A172 (cell line): ENCODE measurements around the gene RIMKLB. TPM values are rescaled to one million over a fixed set of nuclear protein-coding genes. Genes with fewer than 3 reads are reported as not detected.
"Not testable (repeated sequence)": the region's sequence is repeated elsewhere in the genome, so short reads cannot be mapped to it uniquely, and the experiment has no call there.

Experiments used
- DNase-seq: peaks from one replicate; pipeline ENCODE4 v3.0.0-alpha.2; 2015; ENCODE audit warnings: low spot score
- total RNA-seq: library from RNA; depleted of rRNA; stranded (reverse); fragments of >200 nt; shearing (Covaris generic); gene quantifications from 2 replicates; pipeline ENCODE4 v1.2.3, GENCODE V29; 2014; rRNA removed

Gene RIMKLB
- total RNA-seq, 1 experiment from 2014 or later: 18.7 TPM

DNA sequence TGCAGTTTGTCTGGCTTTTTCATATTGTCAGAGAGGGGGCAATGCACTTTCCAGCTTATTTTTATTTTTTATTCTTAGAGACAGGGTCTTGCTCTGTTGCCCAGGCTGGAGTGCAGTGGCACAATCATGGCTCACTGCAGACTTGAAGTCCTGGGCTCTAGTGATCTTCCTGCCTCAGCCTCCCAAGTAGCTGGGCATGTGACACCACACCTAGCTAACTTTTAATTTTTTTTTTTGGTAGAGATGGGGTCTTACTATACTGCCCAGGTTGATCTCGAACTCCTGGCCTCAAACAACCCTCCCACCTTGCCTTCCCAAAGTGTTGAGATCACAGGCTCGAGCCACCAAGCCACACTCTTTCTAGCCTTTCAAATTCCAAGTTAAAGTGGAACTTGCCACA is 120.7 kb downstream of the RIMKLB start:
- DNase-seq: no peak

- no peak for DNase-seq
Measured at GRCh38 chr12:8819666-8819980, 121.8 kb downstream of the RIMKLB start.

DNA sequence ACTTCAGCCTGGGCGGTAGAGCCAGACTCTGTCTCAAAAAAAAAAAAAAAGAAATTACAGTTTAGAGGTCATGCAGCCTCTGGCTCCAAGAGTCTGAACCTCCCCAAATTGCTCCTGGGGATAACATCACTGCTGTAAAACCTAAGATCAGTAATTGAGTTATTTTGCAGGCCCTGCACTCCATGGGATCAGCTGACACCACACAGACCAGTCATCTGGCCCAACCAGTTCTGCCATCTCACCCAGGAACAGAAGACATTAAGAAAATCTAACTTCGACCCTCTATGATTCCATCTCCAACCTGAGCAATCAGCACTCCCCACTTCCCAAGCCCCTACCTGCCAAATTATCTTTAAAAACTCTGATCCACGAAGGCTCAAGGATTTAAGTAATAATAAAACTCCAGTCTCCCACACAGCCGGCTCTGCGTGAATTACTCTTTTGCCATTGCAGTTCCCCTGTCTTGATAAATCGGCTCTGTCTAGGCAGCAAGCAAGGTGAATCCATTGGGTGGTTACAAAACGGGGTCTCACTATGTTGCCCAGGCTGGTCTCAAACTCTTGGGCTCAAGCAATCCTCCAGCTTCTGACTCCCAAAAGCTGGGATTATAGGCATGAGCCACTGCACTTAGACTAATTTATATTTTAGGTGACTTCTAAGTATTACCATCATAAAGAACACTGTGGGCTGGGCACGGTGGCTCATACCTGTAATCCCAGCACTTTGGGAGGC is 123.1 kb downstream of the RIMKLB start:
- DNase-seq: not testable (repeated sequence)

GRCh38 chr12:8821591-8821990 is 123.8 kb downstream of the RIMKLB start:
- no peak for DNase-seq

DNA sequence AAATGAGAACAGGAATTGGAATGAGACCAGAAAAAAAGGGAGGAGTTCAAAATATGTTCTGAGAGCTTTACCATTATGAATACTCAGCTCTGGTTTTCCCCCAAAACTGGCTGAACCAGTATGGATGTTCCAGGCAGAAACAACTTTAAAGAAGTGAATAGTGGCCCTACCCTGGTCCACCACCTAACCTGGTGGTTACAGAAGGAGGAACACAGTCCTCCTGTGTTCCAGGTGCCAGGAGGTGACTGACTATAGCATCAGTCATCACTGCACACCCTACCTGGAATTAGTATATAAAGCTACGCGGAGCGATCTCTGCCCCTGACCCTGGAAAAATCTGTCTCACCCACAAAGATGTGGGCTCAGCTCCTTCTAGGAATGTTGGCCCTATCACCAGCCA is 124.5 kb downstream of the RIMKLB start, which contains the start of gene A2ML1:
Gene A2ML1, plus strand, starts transcription at position 324 of the 400 bp plus-strand sequence. Its CDS starts 31 bp downstream, at position 355.
- no peak for DNase-seq

DNA sequence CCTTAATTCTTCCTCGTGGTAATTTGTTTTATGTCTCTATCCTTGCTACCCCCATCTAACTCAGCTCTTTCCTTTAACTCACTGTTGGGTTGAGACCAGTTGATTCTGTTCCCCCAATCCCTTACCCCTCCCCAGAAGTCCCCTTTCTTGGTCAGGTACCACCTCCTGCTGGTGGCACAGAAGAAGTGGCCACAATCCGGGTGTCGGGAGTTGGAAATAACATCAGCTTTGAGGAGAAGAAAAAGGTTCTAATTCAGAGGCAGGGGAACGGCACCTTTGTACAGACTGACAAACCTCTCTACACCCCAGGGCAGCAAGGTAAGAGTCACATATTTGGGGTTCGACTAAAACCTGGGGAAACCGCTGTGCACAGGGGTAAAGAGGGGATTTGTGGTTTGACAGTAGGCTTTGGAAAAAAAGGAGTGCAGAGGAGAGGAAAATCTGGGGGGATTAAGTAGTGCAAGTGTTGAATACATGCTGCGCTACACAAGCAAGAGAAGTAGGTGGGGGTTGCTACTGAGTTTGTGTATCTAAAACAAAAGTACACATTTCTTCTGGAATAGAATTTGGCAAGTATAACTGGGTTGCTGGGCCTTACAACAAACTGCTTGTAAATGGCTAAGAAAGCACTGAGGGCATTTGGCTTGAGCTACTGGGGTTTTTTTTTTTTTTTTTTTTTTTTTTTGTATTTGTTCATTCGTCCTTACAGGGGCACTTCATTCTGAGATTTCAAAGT is 125.9 kb downstream of the RIMKLB start:
- peak; percentile 1 for DNase-seq

DNA sequence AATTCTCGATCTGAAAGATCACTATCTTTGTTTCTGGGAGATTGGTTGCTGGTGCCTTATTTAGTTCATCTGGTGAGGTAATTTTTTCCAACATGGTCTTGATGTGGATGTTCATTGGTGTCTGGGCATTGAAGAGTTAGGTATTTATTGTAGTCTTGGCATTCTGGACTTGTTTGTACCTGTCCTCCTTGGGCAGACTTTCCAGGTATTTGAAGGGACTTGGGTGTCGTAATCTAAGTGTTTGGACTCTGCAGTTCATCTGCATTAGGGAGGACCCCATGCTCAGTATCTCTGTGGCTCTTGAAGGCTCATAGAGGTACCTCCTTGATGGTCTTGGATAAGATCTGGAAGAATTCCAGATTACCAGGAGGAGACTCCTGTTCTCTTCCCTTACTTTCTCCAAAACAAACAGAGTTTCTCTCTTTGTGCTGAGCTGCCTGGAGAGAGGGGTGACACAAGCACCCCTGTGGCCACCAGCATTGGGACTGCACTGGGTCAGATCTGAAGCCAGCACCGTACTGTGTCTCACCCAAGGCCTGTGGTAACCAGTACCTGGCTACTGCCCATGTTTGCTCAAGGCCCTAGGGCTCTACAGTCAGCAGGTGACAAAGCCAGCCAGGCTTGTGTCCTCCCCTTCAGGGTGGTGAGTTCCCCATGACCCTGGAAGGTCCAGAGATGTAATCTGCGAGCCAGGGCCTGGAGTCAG is 129.9 kb downstream of the RIMKLB start:
- no peak for DNase-seq

- peak; percentile 1 for DNase-seq
Measured at GRCh38 chr12:8828257-8829124, 130.7 kb downstream of the RIMKLB start.

DNA sequence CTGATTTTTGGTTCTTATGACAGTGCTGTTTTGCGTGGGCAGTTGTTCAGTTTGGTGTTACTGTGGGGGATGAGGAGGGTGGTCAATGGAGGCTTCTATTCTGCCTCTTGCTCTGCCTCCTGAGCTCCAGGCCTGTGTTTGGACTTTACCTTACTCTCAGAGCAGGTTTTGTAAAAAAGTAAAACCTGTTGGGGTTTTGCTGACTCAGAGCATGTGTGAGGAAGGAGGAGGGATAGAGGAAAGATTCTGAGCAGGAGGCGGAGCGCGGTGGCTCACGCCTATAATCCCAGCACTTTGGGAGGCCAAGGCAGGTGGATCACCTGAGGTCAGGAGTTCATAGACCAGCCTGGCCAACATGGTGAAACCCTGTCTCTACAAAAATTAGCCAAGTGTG is 131.3 kb downstream of the RIMKLB start:
- no peak for DNase-seq

- no peak for DNase-seq
Measured at GRCh38 chr12:8829621-8830020, 131.8 kb downstream of the RIMKLB start.

DNA sequence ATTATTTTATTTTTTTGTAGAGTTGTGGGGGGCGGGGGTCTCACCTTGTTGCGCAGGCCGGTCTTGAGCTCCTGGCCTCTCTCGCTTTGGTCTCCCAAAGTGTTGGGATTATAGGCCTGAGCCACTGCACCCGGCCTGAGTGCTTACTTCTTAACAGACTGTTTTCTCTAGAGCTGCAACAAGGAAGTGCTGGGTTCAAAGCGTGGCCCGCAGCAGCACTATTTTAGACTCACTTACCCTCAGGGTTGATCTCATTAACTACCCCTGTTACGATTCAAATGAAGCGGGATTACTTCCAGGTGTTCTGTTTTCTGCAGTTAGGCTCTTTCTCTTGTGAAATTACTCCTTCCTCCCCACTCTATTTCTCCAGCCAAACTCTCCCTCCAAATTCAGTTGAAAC is 133.3 kb downstream of the RIMKLB start:
- no peak for DNase-seq

DNA sequence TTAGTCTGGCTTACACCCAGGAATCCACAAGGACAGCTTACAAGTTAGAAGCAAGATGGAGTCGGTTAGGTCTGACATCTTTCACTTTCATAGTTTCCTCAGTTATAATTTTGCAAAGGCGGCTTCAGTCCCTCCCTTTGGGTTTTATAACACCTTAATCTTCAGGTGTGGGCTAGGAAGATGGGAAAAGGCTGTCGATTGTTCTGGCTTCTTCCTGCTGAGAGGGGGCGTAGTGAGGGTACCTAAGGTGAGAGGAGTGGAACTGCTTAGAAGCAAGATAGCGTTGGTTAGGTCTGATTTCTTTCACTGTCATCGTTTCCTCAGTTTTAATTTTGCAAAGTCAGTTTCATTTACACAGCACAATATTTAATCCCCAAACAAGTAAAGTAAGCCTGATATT is 134.7 kb downstream of the RIMKLB start:
- DNase-seq: no peak

Other genes starting within 250 kb of the RIMKLB start
- not detected in 2 replicates for gene CLEC6A, start 242.0 kb upstream of the RIMKLB start, total RNA-seq
- not detected in 2 replicates for gene CLEC4D, start 184.5 kb upstream of the RIMKLB start, total RNA-seq
- not detected in 2 replicates for gene CLEC4E, start 157.1 kb upstream of the RIMKLB start, total RNA-seq
- not detected in 2 replicates for gene AICDA, start 85.1 kb upstream of the RIMKLB start, total RNA-seq
- gene MFAP5, start 35.2 kb upstream of the RIMKLB start, total RNA-seq: 0.65 and 2.4 TPM in 2 replicates
- not detected in 2 replicates for gene A2ML1, start 124.6 kb downstream of the RIMKLB start, total RNA-seq
- gene PHC1, start 216.5 kb downstream of the RIMKLB start, total RNA-seq: 6.6 and 7.3 TPM in 2 replicates